Mucosa of descending colon (tissue), 3 donors: ENCODE data around the gene SEMA3C. TPM values are rescaled to one million over a fixed set of nuclear protein-coding genes. Genes with fewer than 3 reads are reported as not detected.

ENCODE experiments used
- ATAC-seq: fragments of 200-7000 bp; cut with Tn5 transposase; one replicate; pipeline ENCODE4 v1.9.1; 2020; ENCODE audit warnings: mild to moderate bottlenecking, moderate library complexity
- DNase-seq, 3 donors: peaks; one replicate each; pipeline ENCODE4 v3.0.0-alpha.2; 2020
- H3K36me3 ChIP-seq: fragments of 200-600 bp; one replicate; pipeline ENCODE4 v1.8.0; 2021; ENCODE audit warnings: low read depth, mild to moderate bottlenecking
- H3K4me1 ChIP-seq: fragments of 200-600 bp; one replicate; pipeline ENCODE4 v1.8.0; 2021; ENCODE audit warnings: low read depth, mild to moderate bottlenecking
- H3K4me3 ChIP-seq: fragments of 200-600 bp; one replicate; pipeline ENCODE4 v1.8.0; 2021; ENCODE audit warnings: mild to moderate bottlenecking
- H3K9me3 ChIP-seq: fragments of 200-600 bp; one replicate; pipeline ENCODE4 v1.8.0; 2021; ENCODE audit warnings: mild to moderate bottlenecking
- intact Hi-C, 2 donors: fragments of 100-400 bp; cut with DNase I in 1 of 2; cut with micrococcal nuclease in 1 of 2; formaldehyde crosslinking; loops; one replicate each; pipeline versions ENCODE4 v1.11.0 to v1.11.1; 2022; cut with DNase I, micrococcal nuclease
- total RNA-seq, 3 donors: library from RNA; stranded (reverse); fragmentation: NEBNext Ultra II Directional in 2 of 3; extraction: Animal tissue kit (Norgen Biotek cat#: 25700) in 2 of 3; gene quantifications; one replicate each; pipeline versions ENCODE4 v1.2.1 to v1.2.4, GENCODE V29; 2021 to 2023
- TF ChIP-seq, protein P1 (sequence below): fragments of 200-600 bp; IDR thresholded peaks from one replicate; pipeline ENCODE4 v1.8.0; 2022; ENCODE audit warnings: antibody characterized with exemption, mild to moderate bottlenecking
- donor health status: DM: no; HTN: no; CAD: no; lungs with moderate emphysema.
- donor health status: DM: no; HTN: no; CAD: no.
- donor health status: DM: no; HTN: yes; CAD: no.

Gene SEMA3C
- total RNA-seq, 3 donors from 2014 or later = 72.4 to 150 (median 83.7) TPM

DNA sequence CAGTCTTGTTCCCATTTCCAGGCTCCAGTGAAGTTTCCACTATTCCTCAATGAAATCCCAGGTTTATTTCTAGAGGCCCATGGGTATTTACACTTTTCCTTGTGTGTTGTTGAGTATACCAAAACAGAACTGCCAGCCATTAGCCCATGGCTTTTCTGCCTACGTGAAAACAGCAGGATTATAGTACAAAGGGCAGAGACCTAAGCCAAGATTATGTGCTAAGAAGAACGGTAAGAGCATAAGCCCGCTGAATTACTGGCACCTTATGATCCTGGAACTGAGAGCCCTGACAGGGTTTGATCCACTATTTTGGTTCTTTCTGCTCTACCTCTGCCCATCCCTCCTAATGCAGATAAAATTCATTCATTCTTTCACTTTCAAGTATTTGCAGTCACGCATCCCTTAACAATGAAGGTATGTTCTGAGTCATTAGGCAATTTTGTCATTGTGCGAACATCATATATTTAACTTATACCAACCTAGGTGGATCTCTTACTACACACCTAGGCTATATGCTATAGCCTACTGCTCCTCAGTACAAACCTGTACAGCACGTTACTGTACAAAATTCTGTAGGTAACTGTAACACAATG, 16.0 kb downstream of the SEMA3C start:
- intact Hi-C loops = no loop called here
- DNase-seq (no peak), ATAC-seq (no peak)
- TF ChIP-seq, protein P1, sequence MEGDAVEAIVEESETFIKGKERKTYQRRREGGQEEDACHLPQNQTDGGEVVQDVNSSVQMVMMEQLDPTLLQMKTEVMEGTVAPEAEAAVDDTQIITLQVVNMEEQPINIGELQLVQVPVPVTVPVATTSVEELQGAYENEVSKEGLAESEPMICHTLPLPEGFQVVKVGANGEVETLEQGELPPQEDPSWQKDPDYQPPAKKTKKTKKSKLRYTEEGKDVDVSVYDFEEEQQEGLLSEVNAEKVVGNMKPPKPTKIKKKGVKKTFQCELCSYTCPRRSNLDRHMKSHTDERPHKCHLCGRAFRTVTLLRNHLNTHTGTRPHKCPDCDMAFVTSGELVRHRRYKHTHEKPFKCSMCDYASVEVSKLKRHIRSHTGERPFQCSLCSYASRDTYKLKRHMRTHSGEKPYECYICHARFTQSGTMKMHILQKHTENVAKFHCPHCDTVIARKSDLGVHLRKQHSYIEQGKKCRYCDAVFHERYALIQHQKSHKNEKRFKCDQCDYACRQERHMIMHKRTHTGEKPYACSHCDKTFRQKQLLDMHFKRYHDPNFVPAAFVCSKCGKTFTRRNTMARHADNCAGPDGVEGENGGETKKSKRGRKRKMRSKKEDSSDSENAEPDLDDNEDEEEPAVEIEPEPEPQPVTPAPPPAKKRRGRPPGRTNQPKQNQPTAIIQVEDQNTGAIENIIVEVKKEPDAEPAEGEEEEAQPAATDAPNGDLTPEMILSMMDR = no peak
- H3K9me3 ChIP-seq = no peaks in the 10 kb centered on the region
- peaks cover 4% of the 10 kb centered on the region for H3K4me1 ChIP-seq
- no peaks in the 10 kb centered on the region for H3K36me3 ChIP-seq
- H3K4me3 ChIP-seq = no peak overlapping the region

DNA sequence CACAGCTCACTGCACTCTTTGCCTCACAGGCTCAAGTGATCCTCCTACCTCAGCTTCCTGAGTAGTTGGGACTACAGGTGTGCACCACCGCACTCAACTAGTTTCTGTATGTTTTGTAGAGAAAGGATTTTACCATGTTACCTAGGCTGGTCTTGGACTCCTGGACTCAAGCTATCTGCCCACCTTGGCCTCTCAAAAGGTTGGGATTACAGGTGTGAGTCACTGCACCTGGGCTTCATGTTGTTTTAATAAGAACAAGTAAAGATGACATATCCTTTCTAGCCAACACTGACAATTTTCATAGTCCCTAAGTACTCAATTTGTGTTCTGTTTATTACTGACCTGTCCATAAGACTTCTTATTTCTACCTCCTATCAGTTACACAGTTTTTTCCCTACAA, 16.8 kb downstream of the SEMA3C start:
- no peak overlapping the region for H3K4me3 ChIP-seq
- peaks cover 4% of the 10 kb centered on the region for H3K4me1 ChIP-seq
- intact Hi-C loops = no loop called here
- no peaks in the 10 kb centered on the region for H3K36me3 ChIP-seq
- TF ChIP-seq, protein P1 = no peak
- DNase-seq (no peak), ATAC-seq (peak; percentile 17)
- no peaks in the 10 kb centered on the region for H3K9me3 ChIP-seq

DNA sequence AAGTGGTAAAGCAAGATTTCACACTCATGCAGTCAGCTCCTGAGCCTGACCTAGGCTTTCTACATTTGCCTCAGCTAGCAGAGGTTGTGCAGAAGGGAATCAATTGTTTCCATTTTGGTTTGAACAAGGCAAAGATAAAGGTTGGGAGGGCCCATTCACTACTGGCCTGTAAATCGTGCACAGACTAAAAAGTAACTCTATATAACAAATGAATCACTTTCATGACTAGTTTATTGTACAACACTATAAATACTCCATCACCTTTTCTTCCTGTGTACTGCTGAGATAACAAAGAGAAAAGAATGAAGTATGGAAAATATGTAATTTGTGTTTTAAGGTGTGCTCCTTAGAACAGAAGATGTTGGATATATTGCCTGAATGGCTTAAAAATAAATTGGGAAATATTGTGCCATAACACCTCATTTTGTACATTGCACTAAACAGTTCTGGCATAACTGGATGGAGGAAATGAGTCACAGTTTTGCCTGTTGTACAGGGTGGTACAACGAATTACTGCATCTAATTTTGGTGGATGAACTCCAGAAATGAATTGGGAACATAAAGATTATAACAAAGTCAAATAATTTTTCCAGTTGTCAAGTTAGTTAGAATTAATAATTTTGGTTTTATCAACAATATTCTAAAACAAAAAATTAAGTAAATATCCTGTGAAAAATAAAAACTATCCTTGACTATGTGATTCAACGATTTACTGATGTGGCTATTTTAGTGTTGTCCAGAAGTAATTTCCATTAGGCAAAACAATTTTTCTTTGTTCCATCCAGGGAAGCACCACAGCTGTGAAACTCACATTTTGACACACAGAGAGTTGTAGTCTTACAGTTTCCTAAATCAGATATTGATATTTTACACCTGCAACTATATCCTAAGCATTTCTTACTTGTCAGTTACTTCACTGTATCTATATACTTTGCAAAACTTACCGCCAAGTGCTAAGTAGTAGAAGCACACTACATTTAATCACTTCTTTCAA, 18.0 kb downstream of the SEMA3C start:
- Histone ChIP-seq H3K9me3 (no peaks in the 10 kb centered on the region), H3K36me3 (no peaks in the 10 kb centered on the region), H3K4me3 (no peak overlapping the region), H3K4me1 (peaks cover 11% of the 10 kb centered on the region)
- intact Hi-C loops = no loop called here
- peak; percentile 80 for ATAC-seq
- DNase-seq = no peak
- TF ChIP-seq, protein P1 = no peak

DNA sequence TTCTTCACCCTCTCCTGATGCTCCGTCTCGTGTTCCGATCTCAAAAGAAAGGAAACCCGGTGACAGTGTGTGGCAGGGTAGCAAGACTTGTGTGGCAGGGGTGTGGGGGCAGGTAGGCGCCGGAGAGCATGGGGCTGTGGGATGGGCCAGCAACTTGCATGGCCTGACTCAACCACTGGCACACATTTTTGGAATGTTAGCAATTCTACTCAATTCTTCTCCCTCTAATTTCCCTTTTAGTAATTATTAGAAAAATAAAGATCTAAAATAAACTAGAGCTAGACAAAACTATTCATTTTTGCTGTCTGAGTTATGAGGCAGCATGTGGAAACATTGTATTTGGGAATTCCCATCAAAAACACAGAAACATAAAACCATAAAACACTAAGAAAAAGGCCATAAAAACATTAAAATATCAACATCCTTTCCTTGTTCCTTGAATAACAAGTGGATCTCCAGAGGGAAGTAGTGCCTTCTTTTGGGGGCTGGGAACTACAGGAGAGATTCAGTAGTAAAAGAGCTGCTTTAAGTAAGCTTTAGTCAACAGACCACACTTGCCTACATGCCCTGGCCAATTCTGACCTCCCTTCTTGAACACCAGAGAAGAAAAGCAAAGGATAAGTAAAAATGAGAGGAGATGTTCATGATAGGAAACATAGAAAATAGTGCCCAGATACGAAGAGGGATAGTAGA, 21.8 kb downstream of the SEMA3C start:
- H3K36me3 ChIP-seq = no peaks in the 10 kb centered on the region
- H3K4me1 ChIP-seq = peaks cover 11% of the 10 kb centered on the region
- peak; percentile 47 to 59 (median 58) for DNase-seq
- peak; percentile 77 for ATAC-seq
- intact Hi-C loops = no loop called here
- TF ChIP-seq, protein P1 = no peak
- H3K9me3 ChIP-seq = no peaks in the 10 kb centered on the region
- no peak overlapping the region for H3K4me3 ChIP-seq

DNA sequence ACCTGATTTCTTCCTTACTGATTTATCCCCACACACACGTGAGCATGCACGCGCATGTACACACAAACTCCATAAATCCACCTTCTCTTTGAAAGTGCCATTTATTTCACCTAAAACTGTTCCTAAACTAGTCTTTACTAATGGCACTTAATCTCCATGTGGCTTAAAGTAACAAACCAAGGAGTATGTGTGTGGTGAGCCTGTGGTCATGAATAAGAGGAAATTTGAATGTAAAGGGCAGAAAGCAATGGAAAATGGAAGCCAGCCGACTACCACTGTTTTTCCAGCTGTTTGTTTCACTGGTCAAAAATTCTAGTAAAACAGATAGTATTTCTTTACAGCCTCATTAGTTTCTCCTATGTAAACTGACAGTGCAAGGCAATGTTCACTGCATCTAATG, 23.8 kb downstream of the SEMA3C start:
- intact Hi-C loops = no loop called here
- no peaks in the 10 kb centered on the region for H3K9me3 ChIP-seq
- no peak overlapping the region for H3K4me3 ChIP-seq
- DNase-seq = no peak
- TF ChIP-seq, protein P1 = no peak
- ATAC-seq = no peak
- peaks cover 14% of the 10 kb centered on the region for H3K4me1 ChIP-seq
- H3K36me3 ChIP-seq = no peaks in the 10 kb centered on the region
